HG02938 (cell line): Measurements from ENCODE around the gene KDM4B.
"Not testable (repeated sequence)": the region's sequence is repeated elsewhere in the genome, so short reads cannot be mapped to it uniquely, and the experiment has no call there.

Source experiments
- ATAC-seq: cut with Tn5 transposase; IDR thresholded peaks from one replicate; pipeline ENCODE4 v1.9.1; 2021; ENCODE audit warnings: mild to moderate bottlenecking, moderate library complexity; ENCODE audit not compliant: unreplicated experiment

The KDM4B gene

DNA sequence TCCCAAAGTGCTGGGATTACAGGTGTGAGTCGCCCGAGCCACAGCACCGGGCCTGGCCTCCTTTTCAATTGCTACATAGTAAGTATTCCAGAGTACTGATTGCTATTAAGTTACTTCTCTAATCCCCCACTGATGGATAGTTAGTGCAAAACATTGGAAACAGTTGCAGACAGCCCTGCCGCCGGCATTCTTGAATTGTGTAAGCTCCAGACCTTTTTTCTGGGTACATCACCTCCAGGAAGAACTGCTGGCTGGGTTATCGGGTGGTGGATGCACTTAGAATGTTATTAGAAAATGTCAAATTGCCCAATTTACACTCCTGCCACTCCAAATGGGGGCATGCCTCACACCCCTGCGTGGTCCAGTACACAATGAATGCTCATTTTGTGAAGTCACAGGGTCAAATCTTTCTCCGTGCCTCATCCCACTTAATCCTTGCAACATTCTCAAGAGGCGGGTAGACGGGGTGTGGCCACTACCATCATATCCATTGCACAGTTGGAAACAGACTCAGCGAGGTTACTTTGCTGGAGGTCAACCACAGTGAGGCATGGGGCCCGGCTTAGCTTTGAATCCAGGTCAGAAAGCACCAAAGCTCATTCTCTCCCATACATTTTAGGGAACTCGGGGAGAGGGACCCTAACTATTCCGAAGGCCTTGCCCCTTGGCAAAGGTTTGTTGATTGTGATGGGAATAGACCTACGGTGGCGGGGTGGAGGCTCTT is 1.0 kb upstream of the KDM4B start:
- ATAC-seq = no peak

DNA sequence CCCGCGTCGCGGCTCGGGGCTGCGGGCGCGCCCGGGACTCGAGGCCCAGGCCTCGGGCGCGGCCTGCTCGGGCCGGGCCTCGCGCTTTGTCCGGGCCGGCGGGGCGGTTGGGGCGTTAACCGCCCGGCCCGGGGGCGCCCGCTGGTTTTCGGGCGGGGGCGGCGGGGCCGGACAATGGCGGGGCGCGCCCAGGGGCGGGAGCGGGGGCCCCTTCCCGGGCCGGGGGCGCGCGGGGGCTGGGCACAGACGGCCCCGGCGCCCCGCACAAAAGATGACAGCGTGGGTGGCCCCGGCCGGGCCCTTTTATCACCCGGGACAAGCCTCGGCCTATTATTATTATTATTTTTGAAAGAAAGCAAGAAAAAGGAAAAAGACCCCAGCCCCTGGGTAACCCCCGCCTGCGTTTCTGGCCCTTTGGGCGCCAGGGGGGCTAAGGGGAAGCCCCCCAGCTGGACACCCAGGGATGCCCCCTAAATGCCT is 419 bp downstream of the KDM4B start:
- ATAC-seq = no peak

DNA sequence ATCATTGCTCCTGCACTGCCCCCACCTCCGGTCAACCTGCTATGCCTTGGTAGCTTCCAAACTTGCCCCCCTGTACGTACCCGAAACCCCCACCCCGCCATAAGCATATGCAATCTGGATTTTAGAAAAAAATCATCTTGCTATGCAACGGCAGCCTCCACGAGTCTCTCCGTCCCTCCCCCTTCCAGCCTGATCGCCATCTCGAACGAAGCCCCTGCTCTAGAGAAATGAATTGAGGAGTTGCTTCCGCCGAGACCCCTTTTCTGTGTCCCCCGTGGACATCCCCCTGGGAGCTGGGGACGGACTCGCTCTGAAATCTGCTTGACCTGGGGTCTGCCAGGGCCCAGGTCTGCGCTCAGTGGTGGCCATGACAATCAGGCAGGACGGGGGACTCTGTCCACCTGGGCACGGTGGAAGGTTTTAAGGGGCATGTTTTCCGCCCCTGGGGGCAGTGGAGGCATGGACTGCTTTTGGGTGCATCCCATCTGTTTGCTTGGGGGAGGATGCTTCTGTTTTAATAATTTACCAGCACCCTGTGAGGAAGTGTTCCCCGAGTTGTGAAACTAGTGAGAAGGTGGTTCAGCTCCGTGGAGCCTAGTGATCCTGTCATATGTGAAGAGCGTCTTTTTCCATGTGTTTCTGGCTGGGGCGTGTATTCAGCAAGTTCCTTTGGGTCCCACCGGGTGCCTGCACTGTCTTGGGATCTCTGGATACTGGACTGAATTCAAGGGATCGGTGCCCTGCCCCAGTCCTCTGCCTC is 1.0 kb downstream of the KDM4B start:
- no peak for ATAC-seq

DNA sequence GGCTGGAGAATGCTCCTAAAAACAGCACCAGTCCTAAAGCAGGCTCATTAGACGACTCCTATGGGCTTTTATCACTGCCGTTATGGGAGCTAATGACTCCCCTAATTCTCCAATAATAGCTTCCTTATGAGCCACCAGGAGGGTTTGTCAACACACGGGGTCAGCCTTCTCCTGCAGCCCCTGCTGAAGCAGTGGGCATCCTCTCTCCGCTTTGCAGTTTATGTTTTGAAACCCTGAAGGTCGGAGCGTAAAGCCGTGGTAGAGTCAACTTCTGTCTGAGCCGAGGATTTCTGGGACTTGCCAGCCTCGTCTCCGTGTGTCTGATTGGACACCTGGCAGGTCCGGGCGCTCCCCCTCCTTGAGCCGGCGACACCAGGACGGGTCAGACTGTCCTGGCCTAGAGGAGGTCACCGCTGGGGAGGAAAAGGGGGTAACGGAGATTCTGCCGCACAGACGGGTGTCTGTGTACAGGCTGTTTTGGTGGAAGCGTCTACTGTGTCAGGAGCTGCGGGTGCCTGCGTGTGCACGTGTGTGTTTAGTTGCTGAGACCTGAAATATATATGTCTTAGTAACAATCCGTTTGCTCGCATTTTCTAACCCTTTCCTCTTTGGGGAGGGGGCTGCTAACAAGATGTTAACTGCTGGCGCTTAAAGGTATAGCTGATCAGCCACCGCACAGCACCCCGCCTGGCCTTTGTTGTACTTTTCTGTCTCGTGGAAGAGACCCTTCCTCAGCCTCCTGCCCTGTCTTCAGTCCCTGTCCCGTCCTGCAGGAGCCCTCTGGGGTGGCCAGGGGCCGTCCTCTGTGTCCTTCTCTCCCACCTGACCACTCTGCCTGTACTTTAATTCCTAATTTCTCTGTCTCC is 1.9 kb downstream of the KDM4B start:
- no peak for ATAC-seq

DNA sequence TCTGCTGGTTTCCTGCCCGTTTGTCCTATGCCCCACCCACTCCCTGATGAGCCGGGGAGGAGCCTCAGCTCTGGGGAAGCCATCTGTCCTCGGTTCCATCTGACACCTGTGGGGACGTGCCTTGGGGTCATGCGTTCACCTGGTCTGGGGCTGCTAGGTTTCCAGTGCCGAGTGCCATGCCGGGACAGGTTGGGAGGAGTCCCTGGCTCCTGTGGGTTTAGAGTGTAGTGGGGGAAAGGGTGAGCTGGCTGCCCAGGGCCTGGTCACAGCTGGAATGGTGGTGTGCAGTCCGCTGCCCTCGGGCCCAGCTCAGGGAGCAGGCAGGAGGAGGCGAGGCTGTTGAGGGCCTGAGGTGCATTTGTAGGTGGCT is 2.5 kb downstream of the KDM4B start:
- no peak for ATAC-seq

DNA sequence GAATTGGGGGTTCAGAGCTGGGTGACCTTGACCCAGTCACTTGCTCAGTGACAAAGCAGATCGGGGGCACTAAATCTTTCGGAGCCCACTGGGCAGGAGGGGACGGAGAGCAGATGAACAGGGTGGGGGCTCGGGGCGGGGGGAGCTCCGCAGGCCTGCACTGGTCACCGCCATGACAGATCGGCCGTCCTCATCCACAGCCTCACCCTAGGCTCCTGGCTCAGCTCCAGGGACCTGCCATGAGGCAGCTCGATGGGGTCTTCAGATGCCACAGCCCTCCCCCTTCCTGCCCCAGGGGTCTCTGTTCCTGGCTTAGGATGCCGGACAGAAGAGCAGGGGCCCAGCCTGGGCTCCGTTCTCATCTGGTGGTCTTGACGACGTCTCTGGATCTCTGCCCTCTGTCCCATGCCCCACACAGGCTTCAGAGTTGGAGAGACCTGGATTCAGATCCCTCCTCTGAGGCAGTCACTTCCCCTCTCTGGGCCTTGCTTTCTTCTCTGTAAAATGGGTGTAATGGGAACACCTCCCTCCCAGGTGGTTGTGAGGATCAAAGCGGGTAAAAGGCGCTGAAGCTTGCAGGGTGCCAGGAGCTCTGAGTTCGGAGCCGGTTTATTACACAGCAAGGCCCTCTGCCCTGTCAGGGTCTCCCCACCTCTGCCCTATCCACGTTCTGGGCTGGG is 3.0 kb downstream of the KDM4B start:
- no peak for ATAC-seq

DNA sequence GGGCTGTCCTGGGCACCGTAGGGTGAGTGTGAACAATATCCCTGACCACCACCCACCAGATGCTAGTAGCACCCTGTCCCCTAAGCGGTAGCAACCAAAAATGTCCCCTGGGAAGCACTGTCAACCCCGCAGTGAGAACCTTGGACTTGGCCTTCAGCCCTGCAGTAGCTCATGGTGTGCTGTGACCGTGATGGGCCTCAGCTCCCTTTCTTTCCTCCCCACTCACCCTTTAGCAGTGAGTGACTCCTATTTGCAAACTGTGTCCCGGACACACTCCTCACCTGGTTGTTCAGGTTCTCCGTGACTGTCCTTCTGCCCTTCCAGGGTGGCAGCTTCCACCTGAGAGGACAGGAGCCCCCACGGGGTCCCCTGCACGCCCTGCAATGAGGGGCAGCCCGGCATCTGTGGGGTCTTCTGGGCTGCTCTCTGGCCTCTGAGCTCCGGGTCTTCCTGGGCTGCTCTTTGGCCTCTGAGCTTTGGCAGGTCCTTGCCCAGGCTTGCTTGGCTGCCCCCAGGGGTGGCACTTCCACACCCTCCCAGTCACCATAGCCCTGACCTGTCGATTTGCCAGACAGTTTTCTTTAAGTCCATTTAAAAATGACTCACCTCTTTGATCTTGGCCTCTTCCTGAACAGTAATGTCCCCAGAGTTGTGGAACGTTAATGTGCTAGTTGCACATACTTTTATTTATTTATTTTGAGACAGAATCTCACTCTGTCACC is 3.8 kb downstream of the KDM4B start:
- no peak for ATAC-seq

DNA sequence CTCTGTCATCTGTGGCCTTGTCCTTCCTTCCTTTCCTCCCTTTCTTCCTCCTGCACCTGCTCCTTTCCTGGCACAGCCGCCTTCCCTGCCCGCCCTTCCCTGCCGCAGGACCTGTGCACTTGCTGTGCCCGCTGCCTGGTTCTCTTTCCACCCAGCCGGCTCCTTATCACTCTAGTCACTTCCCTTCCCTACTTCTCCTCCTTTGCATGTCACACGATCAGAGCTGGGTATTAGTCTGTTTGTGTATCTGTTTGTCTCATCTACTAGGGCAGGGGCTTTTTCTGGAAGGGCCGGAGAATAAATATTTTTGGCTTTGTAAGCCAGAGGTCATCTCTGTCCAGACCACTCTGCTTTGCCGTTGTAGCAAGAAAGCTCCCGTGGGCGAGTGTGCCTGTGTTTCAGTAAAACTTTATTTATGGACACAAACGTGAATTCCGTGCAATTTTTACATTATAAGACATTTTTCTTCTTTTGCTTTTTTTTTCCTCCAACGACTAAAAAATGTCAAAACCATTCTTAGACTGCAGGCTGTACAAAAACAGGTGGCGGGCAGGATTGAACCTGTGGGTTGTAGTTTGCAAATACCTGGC is 6.1 kb downstream of the KDM4B start:
- no peak for ATAC-seq

DNA sequence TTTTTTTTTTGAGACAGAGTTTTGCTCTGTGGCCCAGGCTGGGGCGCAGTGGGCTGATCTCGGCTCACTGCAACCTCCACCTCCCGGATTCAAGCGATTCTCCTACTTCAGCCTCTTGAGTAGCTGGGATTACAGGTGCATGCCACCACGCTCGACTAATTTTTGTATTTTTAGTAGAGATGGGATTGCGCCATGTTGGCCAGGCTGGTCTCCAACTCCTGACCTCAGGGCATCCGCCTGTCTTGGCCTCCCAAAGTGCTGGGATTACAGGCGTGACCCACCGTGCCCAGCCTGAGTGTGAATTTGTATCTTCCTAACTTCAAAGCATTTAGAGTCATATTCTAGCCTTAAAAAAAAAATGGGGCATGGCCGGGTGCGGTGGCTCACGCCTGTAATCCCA is 6.7 kb downstream of the KDM4B start:
- ATAC-seq = not testable (repeated sequence)

DNA sequence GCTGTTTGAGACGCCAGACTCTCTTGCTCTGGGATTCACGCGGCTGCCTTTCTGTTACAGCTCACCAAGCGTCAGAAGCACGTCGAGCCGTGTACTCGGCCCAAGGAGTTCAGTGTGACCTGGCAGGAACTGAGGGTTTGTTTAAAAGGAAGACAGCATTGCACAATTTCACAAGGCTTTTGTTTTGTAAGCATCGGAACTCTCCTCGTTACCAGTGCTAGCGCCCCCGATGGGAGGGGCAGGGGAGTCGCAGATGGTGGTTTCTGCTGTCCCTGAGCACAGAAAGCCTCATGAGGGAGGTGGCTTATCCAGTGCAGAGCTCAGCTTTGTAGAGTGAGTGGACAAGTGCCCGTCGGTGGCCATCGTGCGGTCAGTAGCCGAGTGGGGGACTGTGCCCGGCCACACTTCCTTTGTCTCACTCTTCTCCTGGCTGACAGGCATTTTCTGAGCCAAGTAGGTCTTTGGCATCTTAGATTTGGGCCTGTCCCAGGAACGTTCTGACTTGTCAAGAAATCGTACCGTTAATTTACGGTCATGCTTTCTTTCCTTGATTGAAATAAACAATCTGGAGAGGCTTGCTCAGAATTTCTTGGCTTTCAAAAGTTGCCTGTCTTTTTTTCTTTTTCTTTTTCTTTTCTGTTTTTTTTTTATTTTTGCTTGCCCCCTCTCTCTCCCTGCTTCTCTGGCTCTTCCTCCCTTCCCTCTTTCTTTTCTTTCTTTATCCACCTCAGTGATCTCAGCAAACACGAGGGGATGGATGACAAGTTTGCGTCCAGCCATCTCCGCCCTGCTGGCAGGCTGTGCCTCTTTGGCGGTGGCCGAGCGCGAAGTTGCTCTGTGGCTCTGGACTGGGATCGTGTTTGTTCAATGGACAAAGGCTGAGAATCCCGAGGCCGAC is 7.7 kb downstream of the KDM4B start:
- ATAC-seq = no peak

DNA sequence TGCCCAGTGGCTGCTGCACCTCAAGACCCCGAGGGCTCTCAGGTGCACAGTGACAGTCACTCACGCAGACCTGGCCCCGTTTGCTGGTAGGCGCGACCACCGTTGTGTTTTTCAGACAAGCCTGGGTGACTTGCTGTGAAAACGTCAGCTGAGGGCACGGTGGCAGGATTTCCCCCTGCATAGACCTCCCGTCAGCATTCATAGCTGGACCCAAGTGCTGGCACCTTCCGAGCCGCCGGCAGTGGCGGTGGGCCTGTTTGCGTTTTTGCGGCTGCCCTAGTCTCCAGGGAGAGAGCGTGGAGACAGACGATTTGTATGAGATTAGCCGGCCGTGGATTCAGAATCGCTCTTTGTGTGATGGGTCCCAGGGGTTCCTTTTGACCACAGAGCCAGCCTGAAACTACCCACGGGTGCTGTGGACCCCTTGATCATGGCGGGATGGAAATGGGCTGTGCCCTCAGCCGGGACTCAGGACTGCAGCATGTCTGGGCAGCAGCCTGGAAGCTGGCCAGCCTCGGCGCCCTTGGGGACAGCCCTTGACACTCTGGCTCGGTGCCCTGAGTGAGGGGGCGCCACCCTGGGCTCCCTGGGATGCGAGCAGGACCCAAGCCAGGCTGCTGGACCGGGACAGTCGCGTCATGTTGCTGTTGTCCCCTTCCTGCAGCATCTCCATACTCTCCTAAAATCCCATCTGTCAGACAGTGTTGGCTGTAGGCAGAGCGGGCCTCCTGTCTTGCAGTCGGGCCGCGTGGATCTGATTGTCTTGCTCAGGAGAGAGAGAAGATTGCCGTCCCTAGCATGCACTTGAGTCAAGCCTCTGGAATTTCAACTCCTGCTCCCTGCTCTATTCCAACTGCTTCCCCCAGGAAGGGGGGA is 8.6 kb downstream of the KDM4B start:
- no peak for ATAC-seq

DNA sequence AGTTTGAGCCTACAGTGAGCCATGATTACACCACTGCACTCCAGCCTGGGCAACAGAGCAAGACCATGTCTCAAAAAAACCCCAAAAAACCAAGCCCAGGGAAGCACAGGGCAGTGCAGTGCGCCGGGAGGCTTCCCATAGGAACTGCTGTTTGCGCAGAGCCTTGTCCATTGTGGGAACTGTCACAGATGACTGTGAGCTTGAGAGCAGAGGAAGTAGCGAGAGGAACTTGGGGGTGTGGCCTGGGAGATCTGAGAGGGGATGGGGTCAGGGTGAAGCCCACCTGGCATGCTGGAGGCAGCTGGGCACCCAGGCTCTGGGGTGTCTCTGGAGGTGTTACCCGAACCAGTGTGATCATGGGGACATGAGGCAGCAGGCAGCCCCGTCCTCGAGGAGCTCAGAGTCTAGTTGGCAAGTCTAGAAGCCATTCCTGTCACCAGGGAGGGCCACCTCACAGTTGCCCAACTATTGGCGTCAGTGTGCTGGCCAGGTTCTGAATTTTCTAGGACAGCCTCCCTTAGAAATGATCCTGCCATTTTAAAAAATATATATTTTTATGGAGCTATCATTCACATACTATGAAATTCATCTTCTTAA is 10.4 kb downstream of the KDM4B start:
- no peak for ATAC-seq

DNA sequence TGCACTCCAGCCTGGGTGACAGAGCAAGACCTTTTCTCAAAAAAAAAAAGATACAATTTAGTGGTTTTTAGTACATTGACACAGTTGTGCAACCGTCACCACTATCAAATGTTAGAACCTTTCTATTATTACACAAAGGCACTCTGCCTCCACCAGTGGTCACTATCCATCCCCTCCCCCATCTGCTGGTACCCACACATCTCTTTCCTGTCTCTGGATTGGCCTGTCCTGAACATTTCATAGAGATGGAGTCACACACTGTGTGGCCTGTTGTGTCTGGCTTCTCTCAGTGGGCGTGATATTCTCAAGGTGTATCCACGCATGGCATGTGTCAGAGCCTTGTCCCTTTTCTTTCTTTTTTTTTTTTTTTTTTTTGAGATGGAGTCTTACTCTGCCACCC is 11.2 kb downstream of the KDM4B start:
- ATAC-seq = no peak

DNA sequence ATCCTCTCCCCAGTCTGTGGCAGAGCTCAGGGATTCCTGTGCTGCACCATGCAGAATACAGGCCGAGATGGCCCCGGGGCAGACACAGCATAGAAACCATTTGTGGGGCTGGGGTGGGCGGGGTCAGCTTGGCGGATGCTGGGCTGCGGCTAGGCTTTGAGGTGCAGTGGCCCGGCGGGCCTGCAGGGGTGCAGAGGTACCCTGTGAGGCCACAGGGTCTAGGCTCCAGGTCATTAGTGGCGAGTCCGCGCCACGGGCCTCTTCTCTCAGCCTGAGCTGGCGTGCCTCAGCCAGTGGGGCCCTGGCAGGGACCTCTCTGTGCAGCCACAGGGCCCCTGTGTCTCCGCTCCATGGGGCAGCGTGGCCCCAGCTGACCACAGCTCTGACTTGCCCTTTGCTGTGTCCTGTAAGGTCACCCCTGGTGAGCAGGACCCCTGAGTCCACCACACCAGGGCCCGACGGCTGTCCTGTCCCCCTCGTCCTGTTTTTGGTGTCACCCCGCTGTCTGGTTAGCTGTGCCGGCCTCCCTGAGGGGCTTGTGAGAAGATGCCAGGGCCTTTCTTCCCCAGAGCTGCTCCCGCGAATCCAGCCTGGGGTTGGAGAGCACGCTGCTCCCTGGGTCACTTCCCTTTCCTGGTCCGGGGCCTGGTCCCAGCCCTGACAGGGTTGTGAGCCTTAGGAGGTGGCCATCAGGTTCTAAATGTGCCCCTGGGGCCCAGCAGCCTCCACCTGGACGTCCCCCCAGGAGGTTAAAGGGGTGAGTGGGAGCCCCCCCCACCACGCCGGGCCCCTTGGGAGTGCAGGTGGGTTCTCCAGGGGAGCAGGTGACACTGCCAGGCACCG is 12.1 kb downstream of the KDM4B start:
- no peak for ATAC-seq

DNA sequence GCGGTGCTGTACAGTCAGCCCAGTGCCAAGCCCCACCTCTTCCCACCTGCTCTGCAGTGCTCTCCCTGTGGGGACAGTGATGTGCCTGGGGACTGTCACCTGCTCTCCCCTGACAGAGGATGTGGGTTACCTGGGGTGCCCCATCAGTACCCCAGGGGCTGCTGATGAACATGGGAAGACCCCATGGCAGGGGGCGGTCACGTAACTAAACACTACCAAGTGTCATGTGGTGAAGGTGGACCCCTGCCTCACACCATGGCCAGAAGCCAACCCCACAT is 12.7 kb downstream of the KDM4B start:
- ATAC-seq = no peak

DNA sequence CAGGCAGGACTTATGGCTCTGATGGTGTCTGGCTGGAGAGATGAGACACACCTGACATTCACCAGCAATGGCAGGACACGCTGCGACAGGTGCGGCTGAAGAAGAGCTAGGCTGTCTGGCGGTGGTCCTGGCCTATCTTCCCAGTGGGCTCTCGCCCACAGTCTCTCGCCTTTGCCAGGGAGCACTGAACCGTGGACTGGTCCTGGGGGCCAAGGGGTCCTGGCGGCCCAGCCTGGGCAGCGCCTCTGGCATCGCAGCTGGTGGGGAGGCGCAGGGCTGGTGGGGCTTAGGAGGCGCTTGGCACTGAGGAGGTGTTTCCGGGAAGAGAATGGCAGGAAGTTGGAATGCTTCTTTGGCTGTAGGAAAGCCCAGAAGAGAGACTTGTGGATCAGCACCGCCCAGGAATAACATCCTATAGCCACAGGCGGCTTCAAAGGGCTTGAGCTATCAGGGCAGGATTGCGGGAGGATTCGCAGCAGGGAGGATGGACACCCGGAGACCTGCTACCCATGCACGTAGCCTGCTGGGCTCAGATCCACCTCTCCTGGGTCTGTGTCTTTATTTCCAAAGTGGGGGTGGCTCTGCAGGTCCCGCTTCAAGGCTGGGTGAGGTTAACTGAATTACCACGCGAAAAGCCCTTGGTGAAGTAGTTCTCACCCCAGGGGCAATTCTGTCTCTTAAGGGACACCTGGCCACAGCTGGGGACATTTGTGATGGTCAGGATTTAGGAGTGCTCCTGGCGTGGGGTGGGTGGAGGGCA is 14.6 kb downstream of the KDM4B start:
- ATAC-seq = no peak
